NOMO-1 treated with dmso at 0.1 percent for 144 hours (cell line): ENCODE measurements around the gene CD48.

ENCODE experiments used
- DNase-seq: peaks from one replicate; lab custom pipeline; 2025; ENCODE audit not compliant: unreplicated experiment; lab: John Stamatoyannopoulos, UW

The CD48 gene

DNA sequence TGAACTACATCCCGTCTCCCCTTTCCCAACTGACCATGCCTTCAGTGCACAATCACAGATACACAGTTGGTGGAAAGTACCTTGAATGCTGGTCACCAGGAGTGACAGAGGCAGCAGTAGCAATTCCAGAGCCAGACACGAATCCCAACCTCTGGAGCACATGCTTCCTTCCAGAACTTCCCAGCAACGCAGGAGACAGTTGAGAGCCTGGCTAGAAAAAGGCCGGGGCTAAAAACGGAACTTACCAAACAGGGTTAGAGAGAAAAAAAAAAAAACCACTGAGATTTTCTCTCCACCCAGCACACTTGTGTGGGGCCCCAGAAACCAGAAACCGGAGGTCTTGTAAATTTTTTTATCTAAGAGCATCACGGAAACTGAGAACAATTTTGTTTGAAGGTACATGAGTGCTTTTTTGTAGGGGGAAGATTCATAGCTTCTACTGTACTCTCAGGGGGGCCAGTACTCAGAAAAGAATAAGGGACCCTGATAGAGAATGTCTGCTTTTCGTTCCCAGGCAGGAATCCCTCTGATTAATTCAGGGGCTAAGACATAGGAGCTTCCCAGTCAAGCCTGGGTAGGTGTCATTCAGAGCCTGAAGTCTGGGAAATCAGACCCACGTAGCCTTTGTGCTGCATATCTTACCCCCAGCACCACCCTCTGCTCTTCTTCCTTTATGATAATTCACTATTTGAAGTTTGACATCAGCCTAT lies at the start of gene CD48:
Gene CD48, minus strand, starts transcription at position 221 of the 710 bp plus-strand sequence. Its CDS starts 59 bp downstream, at position 162.
- peak; percentile 44 for DNase-seq

DNA sequence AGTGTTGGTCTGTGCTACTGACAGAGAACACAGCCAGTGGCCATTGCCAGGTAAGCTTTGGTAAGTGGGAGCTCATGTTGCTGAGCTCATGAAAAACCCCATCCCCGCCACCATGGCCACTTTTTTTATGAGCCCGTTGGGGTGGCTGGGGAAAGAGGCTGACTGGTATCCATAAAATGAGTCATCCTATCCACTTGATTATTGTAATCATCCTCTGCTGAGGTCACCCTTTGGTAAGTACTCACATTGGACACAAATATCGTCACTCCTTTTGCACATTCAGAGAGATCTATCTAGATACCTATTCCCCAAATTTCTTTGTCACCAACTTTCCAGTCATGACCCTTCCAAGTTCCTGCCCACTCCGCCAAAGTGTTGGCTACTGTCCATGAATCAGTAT lies 49.4 kb upstream of the CD48 start:
- no peak for DNase-seq

DNA sequence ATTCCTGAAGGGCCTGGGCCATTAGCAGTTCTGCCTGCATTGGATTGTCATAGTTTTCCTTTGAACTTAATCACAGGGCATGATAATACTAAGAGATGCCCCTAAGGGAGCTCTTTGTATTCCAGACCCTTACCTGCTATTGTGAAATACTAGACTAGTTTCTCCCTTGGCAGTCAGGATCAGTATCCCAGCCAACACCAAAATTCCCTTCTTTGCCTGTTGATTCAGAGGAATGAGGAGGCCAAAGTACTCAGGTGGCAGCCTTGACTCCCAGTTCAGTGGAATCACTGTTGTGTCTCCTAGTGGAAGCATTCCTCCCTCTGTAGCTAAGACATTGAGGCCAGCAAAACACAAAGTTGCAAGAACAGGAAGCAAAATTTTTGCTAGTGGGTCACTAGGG lies 48.1 kb upstream of the CD48 start:
- DNase-seq = no peak

DNA sequence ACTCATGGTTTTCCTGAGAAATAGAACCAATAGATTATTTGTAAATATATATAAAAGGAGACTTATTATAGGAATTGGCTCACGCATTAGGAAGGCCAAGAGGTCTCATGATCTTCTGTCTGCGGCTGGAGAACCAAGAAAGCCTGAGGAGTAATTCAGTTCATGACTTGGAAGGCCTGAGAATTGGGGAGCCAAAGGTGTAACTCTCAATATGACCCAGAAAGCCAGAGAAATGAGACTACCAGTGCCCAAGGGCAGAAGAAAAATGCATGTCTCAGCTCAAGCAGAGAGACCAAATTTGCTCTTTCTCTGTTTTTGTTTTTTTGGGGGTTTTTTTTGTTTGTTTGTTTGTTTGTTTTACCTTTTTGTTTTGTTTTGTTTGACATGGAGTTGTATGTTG lies 46.9 kb upstream of the CD48 start:
- DNase-seq = no peak

GRCh38 chr1:160756849-160757201 lies 45.2 kb upstream of the CD48 start:
- no peak for DNase-seq

DNA sequence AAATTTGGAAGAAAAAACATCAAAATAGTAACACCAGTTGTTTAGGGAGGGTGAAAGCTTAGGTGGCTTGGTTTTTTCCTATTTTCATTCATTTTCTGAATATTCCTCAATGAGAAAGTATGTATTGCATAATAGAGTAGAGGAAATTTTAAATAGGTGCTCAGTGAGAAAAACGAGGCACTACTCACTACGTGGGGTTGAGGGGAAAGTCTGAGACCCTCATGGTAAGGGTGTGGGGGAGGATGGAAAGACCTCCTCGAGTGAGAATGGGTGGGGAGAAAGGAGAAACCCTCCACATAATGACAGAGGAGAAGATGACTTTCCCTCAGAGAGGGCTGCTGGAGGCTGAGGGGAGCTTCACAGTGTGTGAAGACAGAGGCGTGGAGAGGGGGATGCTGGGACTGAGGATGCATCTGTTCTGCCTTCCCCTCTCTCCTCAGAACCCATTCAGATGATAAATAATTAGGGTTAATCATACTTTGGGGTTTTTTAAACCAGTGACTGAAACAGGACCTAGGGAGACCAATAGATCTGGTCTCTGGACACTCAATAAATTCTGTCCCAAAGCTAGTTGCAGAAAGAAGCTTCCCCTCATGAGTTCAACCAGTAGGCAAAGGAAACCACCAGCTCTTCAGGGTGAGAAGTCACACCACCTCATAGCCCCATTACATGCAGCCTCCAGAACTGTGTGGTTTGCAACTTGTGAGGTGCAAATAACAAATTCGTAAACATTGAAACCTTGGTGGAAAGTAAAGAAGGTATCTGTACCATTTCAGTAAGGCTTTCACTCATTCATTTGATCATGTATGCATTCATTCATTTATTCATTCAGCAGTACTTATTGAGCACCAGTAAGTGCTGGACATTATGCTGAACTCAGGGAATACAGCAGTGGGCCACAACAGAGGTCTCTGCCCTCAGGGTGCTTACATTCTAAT lies 44.6 kb upstream of the CD48 start:
- no peak for DNase-seq

DNA sequence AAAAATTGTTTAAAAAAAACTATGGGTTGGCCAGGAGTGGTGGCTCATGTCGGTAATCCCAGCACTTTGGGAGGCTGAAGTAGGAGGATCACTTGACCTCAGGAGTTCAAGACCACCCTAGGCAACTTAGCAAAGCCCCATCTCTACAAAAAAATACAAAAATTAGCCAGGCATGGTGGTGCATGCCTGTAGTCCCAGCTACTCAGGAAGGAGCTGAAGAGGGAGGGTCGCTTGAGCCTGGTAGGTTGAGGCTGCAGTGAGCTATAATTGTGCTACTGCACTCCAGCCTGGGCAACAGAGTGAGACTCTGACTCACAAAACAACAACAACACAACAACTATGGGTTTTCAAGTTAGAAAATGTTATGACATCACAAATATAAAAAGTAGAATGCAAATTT lies 43.8 kb upstream of the CD48 start:
- DNase-seq = no peak

DNA sequence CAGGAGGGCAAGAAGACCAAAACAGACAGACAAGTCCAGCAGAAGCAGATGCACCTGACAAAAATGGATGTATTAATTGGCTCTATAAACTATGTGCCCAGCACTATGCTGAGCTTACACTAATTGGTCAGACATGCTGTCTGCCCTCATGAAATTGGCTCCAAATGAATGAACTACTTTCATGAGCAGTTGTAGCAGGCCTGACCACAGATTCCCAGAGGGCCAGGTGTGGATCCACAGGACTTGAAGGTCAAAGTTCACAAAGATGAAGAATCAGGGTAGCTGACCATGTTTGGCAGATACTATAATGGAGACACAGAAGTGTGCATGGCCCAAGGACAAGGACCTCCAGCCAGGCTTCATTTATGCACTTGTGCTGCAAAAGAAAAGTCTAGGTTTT lies 42.0 kb upstream of the CD48 start:
- no peak for DNase-seq

- no peak for DNase-seq
Measured at GRCh38 chr1:160752924-160753323, 41.3 kb upstream of the CD48 start.

- DNase-seq = no peak
Measured at GRCh38 chr1:160752406-160752805, 40.8 kb upstream of the CD48 start.

- no peak for DNase-seq
Measured at GRCh38 chr1:160750608-160751007, 39.0 kb upstream of the CD48 start.

DNA sequence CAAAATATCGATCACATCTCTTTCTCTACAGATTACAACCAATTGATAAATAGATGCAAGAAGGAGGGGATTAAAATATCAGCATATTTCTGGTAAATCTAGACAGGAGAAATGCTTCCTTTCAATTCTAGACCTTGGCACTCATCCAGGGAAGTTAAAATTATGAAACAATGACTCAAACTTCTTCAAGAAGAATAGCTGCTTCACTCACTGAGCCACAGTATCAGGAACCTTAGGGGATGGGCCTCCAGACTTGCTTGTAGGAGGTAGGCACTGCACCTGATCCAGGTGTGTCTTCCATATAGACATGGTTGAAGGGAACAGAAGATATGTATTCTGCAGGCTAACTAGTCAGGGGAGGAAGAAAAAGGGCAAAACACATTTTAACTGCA lies 37.3 kb upstream of the CD48 start:
- DNase-seq = no peak

GRCh38 chr1:160748181-160748877 lies 36.7 kb upstream of the CD48 start:
- DNase-seq = no peak

GRCh38 chr1:160747717-160748116 lies 36.1 kb upstream of the CD48 start:
- DNase-seq = no peak

DNA sequence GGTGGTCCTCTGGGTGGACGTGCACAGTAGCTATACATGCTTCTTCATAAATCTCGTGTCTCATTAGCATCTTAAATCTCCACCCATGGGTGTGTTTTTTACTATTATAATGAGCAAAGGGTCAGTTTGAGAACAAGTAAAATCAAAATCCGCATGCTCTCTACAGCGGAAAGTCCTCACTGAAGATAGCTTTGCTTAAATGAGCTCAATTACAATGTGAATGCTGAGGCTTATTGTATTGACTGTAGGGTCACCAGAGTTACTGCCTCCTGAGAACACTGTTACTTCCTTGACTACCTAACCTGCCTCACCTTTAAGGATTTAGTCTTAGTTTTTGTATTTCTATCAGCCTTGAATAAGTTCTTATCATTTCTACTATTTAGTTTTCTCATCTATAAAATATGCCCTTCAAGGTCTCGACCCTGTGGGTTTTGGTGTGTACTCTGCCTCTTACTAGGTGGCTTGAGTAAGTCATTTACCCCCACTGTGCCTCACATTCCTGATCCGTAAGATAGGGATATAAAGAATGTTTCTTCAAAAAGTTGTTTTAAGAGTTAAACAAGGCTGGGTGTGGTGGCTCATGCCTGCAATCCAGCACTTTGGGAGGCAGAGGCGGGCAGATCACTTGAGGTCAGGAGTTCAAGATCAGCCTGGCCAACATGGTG lies 35.3 kb upstream of the CD48 start:
- no peak for DNase-seq

DNA sequence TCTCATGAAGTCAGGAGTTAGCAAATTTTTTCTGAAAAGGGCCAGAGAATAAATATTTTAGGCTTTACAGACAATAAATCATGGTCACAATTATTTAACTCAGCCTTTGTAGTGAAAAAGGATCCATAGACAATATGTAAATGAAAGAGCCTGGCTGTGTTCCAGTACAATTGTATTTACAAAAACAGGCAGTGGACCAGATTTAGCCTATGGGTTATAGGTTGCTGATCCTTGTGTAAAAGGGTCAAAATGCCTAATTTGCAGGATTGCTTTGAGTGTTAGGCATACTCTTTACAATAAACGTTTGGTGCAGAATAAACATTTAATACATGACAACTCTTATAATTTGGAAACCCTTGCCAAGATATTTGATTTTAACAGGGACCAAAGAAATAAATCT lies 33.9 kb upstream of the CD48 start:
- DNase-seq = no peak

DNA sequence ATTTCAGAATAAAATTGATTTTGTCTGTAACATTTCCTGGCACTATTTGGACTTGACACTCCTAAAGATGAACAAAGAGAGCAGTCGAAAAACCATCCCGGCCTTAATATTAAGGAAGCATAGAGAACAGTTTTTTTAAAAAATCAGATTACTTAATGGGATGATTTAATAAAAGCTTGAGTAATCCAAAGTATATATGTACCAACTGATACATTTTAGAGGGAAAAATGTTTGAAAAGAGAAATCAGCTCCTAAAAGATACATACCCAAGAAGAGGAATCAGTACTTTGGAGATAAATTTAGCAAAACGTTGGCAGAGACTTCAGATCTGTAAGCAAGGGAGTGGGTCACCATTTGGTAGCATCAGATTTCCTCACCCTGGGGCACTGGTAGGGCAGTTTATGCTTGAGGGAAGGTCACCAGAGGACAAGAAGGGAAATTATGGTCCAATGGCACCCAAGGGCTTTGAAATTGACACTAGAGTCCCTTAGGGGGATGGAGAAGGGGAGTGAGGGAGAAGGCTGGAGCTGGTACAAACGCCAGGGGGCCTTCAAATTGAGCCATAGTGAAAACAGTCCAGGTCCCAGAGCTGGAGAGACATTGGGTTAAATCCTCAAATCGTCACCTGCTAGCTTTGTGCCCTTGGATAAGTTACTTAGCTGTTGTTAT lies 33.4 kb upstream of the CD48 start:
- DNase-seq = no peak

- no peak for DNase-seq
Measured at GRCh38 chr1:160744199-160744851, 32.7 kb upstream of the CD48 start.

GRCh38 chr1:160743266-160743665 lies 31.6 kb upstream of the CD48 start:
- DNase-seq = no peak

DNA sequence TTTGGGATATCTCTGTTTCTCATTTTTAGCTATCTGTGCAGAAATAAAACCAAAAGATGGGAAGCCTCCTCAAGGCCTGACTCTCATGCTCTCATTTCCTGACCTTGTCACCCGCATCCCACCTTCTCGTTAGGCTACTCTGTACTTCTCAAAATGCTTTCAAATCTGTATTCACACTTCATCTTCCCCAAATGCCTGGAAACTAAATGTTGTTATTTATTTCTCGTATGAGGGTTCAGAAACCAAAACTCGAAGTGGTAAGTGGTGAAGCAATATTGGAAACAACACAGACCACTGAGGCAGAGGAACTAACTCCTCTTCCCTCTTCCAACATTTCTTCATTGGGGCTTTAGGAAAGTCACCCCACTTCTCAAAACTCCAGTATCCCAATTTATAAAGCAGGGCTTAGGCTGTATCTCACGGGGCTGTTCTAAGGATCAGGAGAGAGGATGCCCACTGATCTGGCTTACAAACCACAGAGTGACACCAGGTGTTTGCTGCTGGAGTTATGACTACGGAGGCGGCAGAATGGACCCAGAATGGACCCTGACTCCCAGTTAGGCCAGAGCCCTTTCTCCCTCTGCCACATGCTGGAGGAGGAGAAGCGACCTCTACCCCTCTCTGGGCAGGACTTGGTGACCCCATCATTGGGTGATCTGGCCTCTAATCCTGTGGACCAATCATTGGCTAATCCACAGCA lies 31.0 kb upstream of the CD48 start:
- no peak for DNase-seq
